B cell (primary cell): ENCODE data around the gene TARBP2. TPM values are rescaled to one million over a fixed set of nuclear protein-coding genes. Genes with fewer than 3 reads are reported as not detected.

ENCODE experiments used
- ATAC-seq: fragments of 200-7000 bp; cut with Tn5 transposase; one replicate; pipeline ENCODE4 v1.10.0; 2021; ENCODE audit warnings: low read depth, mild to moderate bottlenecking, moderate number of reproducible peaks, moderate library complexity
- CTCF ChIA-PET: fragments of 350-600 bp; sonication (Branson Sonifier 250); formaldehyde crosslinking; loops from one replicate; lab custom pipeline; 2021; ENCODE audit warnings: antibody characterized with exemption, inconsistent platforms; lab: Charles Lee
- POLR2A ChIA-PET: fragments of 350-600 bp; sonication (Branson Sonifier 250); formaldehyde crosslinking; loops from one replicate; lab custom pipeline; 2021; ENCODE audit warnings: antibody characterized with exemption; lab: Charles Lee
- DNase-seq: peaks from one replicate; pipeline ENCODE4 v3.0.0; 2013
- H2AFZ ChIP-seq: 2 replicates; pipeline ENCODE4 v1.6.1; 2012; ENCODE audit warnings: mild to moderate bottlenecking, low read depth, low read length; ENCODE audit not compliant: insufficient read depth, poor library complexity, severe bottlenecking
- H3K27ac ChIP-seq, 2 donors: 1 replicate in 1 of 2; 2 replicates in 1 of 2; pipeline ENCODE4 v1.5.1; 2012 to 2013; ENCODE audit warnings: low read length in 2 of 2, mild to moderate bottlenecking in 2 of 2, moderate library complexity in 1 of 2
- H3K27me3 ChIP-seq, 4 experiments: fragments of 200-600 bp in 1 of 4; sonication (generic) in 1 of 4; replicated peaks in 1 of 4; 1 replicate in 2 of 4; 2 replicates in 2 of 4; pipeline versions ENCODE4 v1.6.1 to v1.7.0; 2013 to 2016; ENCODE audit warnings: low read length in 3 of 4, mild to moderate bottlenecking in 2 of 4, mixed read lengths in 1 of 4, moderate library complexity in 1 of 4; ENCODE audit not compliant: insufficient read depth in 4 of 4, control insufficient read depth in 3 of 4; ENCODE audit errors: control extremely low read depth in 1 of 4
- H3K36me3 ChIP-seq, 2 experiments: replicated peaks in 1 of 2; 1 replicate in 1 of 2; 2 replicates in 1 of 2; pipeline versions ENCODE4 v1.6.1 to v1.7.1; 2013; ENCODE audit warnings: low read length in 1 of 2; ENCODE audit not compliant: insufficient read depth in 2 of 2, control insufficient read depth in 1 of 2; ENCODE audit errors: control extremely low read depth in 1 of 2, extremely low read depth in 1 of 2
- H3K4me1 ChIP-seq, 2 donors: fragments of 200-600 bp in 1 of 2; sonication (generic) in 1 of 2; 1 replicate in 1 of 2; 2 replicates in 1 of 2; pipeline versions ENCODE4 v1.5.1 to v1.6.1; 2013 to 2017; ENCODE audit warnings: low read length in 2 of 2; ENCODE audit not compliant: control insufficient read depth in 2 of 2, insufficient read depth in 2 of 2
- H3K4me2 ChIP-seq: replicated peaks from 2 replicates; pipeline ENCODE3; 2012; ENCODE audit warnings: mild to moderate bottlenecking, low read depth, low read length; ENCODE audit not compliant: poor library complexity, severe bottlenecking
- H3K4me3 ChIP-seq, 5 experiments: fragments of 200-600 bp in 1 of 5; sonication (generic) in 1 of 5; 1 replicate in 3 of 5; 2 replicates in 2 of 5; pipeline versions ENCODE4 v1.5.1 to v1.7.0; 2011 to 2016; ENCODE audit warnings: low read length in 4 of 5, mild to moderate bottlenecking in 4 of 5, low read depth in 2 of 5, control low read depth in 1 of 5, moderate library complexity in 1 of 5; ENCODE audit not compliant: insufficient read depth in 1 of 5; ENCODE audit errors: control extremely low read depth in 1 of 5, extremely low read depth in 1 of 5
- H3K79me2 ChIP-seq: fragments of 200-600 bp; sonication (generic); one replicate; pipeline ENCODE4 v1.6.0; 2016; ENCODE audit warnings: low read length; ENCODE audit not compliant: control insufficient read depth, insufficient read depth
- H3K9ac ChIP-seq: fragments of 200-600 bp; sonication (generic); 2 replicates; pipeline ENCODE4 v1.6.1; 2017; ENCODE audit warnings: mild to moderate bottlenecking, low read length, moderate library complexity
- H3K9me3 ChIP-seq, 3 donors: one replicate each; pipeline versions ENCODE4 v1.6.1 to v1.7.1; 2013; ENCODE audit warnings: low read length in 2 of 3; ENCODE audit not compliant: control insufficient read depth in 2 of 3, insufficient read depth in 1 of 3; ENCODE audit errors: control extremely low read depth in 1 of 3
- H4K20me1 ChIP-seq: 2 replicates; pipeline ENCODE4 v1.6.0; 2012; ENCODE audit warnings: mild to moderate bottlenecking, low read length; ENCODE audit not compliant: insufficient read depth, control insufficient read depth, poor library complexity, severe bottlenecking
- H3K27ac Mint-ChIP-seq: one replicate; pipeline ENCODE4 v1.8.0; 2021; ENCODE audit warnings: mixed read lengths
- H3K27me3 Mint-ChIP-seq: one replicate; pipeline ENCODE4 v1.8.0; 2021; ENCODE audit warnings: mixed read lengths
- H3K4me1 Mint-ChIP-seq: one replicate; pipeline ENCODE4 v1.8.0; 2021; ENCODE audit warnings: mixed read lengths
- H3K4me3 Mint-ChIP-seq: one replicate; pipeline ENCODE4 v1.8.0; 2021; ENCODE audit warnings: mixed read lengths
- H3K9me3 Mint-ChIP-seq: one replicate; pipeline ENCODE4 v1.8.0; 2022; ENCODE audit warnings: mixed read lengths; ENCODE audit not compliant: insufficient read depth
- CTCF ChIP-seq: fragments of 200-600 bp; IDR thresholded peaks from one replicate; pipeline ENCODE4 v1.8.0; 2022; ENCODE audit warnings: antibody characterized with exemption, mild to moderate bottlenecking
- EZH2 ChIP-seq: IDR thresholded peaks from 2 replicates; pipeline ENCODE4 v1.6.1; 2012; ENCODE audit warnings: borderline replicate concordance, low read depth, mild to moderate bottlenecking, moderate library complexity, low read length; ENCODE audit not compliant: insufficient read depth, poor library complexity, severe bottlenecking
- WGBS: methylation state at CpG from one replicate; pipeline ENCODE4 v1.1.5; 2013; ENCODE audit warnings: missing lambda C conversion rate; ENCODE audit not compliant: insufficient coverage; 5-methylcytosine and 5-hydroxymethylcytosine counted together
- intact Hi-C: fragments of 100-400 bp; cut with micrococcal nuclease; formaldehyde crosslinking; loops from one replicate; pipeline ENCODE4 v1.10.0; 2022
- polyA plus RNA-seq: library from polyadenylated mRNA; depleted of rRNA; stranded (reverse); fragments of >200 nt; gene quantifications from 2 replicates; pipeline ENCODE4 v1.2.3, GENCODE V29; 2012
- total RNA-seq, 2 donors: library from RNA; stranded (reverse); fragments of 120-200 nt in 1 of 2; gene quantifications; 1 replicate in 1 of 2; 2 replicates in 1 of 2; pipeline versions ENCODE4 v1.2.3 to v1.2.4, GENCODE V29; 2013 to 2022

The TARBP2 gene
- total and polyA plus RNA-seq, 2 donors (not counting 1 experiment from before 2014, with no cell fraction given): 41.6 to 47.2 TPM

GRCh38 chr12:53461059-53461458 lies 40.0 kb upstream of the TARBP2 start:
- Histone ChIP-seq H3K4me2 (no peak overlapping the region), H4K20me1 (peaks cover 99% of the 10 kb centered on the region), H3K4me1 (no peaks in the 10 kb centered on the region), H3K9ac (no peak overlapping the region), H3K9me3 (no peaks in the 10 kb centered on the region), H3K36me3 (peaks cover 7 to 97% of the 10 kb centered on the region in 2 experiments), H3K27me3 (no peaks in the 10 kb centered on the region), H3K79me2 (peaks cover 98% of the 10 kb centered on the region), H3K4me3 (no peak overlapping the region), H2AFZ (no peak overlapping the region), H3K27ac (no peak overlapping the region)
- Mint-ChIP-seq H3K4me3 (no peak overlapping the region), H3K27ac (no peak overlapping the region), H3K4me1 (peaks cover 8% of the 10 kb centered on the region), H3K27me3 (no peaks in the 10 kb centered on the region), H3K9me3 (no peaks in the 10 kb centered on the region)
- ChIA-PET POLR2A (no interaction called here), CTCF (no interaction called here)
- WGBS: 86% methylated on average over 2 of the region's 3 CpGs
- intact Hi-C loops: no loop called here
- DNase-seq: no peak
- no peak for TF ChIP-seq CTCF
- no peak for ATAC-seq

- DNase-seq (no peak), ATAC-seq (no peak)
- no peaks in the 10 kb centered on the region for H3K9me3 Mint-ChIP-seq
- Histone ChIP-seq H3K27me3 (no peaks in the 10 kb centered on the region), H3K36me3 (peaks cover 4 to 98% of the 10 kb centered on the region in 2 experiments), H3K4me3 (no peak overlapping the region), H3K9me3 (no peaks in the 10 kb centered on the region), H3K4me1 (no peaks in the 10 kb centered on the region), H3K4me2 (no peak overlapping the region), H4K20me1 (peaks cover 99% of the 10 kb centered on the region), H3K27ac (no peak overlapping the region), H3K79me2 (peaks cover 98% of the 10 kb centered on the region), H2AFZ (no peak overlapping the region), H3K9ac (no peak overlapping the region)
- H3K4me1 Mint-ChIP-seq: peaks cover 8% of the 10 kb centered on the region
- H3K27ac Mint-ChIP-seq: no peak overlapping the region
- no peaks in the 10 kb centered on the region for H3K27me3 Mint-ChIP-seq
- intact Hi-C loops: no loop called here
- no peak overlapping the region for H3K4me3 Mint-ChIP-seq
- TF ChIP-seq EZH2: no peak
- no peak for TF ChIP-seq CTCF
- ChIA-PET POLR2A (no interaction called here), CTCF (no interaction called here)
- 94% methylated on average over 7 of the region's 8 CpGs for WGBS
These were observed 39.5 kb upstream of the TARBP2 start for GRCh38 chr12:53461591-53461990.
